Esophagus (tissue), 2 donors: ENCODE data around the gene CA5A. TPM values are rescaled to one million over a fixed set of nuclear protein-coding genes. Genes with fewer than 3 reads are reported as not detected.

ENCODE experiments used
- H3K27ac ChIP-seq, 2 donors: one replicate each; pipeline ENCODE4 v1.5.1; 2013; ENCODE audit warnings: low read depth in 2 of 2, mild to moderate bottlenecking in 2 of 2, inconsistent platforms in 1 of 2, low read length in 1 of 2, moderate library complexity in 1 of 2
- H3K27me3 ChIP-seq, 2 donors: one replicate each; pipeline ENCODE4 v1.6.1; 2013; ENCODE audit warnings: low read length in 2 of 2, control low read depth in 1 of 2, mild to moderate bottlenecking in 1 of 2; ENCODE audit not compliant: insufficient read depth in 2 of 2, control insufficient read depth in 1 of 2
- H3K36me3 ChIP-seq, 2 donors: one replicate each; pipeline ENCODE4 v1.6.1; 2013; ENCODE audit warnings: low read length in 1 of 2; ENCODE audit not compliant: control insufficient read depth in 2 of 2, insufficient read depth in 2 of 2
- H3K4me1 ChIP-seq, 2 donors: one replicate each; pipeline ENCODE4 v1.6.1; 2013; ENCODE audit warnings: low read length in 1 of 2; ENCODE audit not compliant: control insufficient read depth in 2 of 2, insufficient read depth in 2 of 2
- H3K4me3 ChIP-seq, 2 donors: one replicate each; pipeline ENCODE4 v1.5.1; 2013; ENCODE audit warnings: low read length in 2 of 2, mild to moderate bottlenecking in 2 of 2, low read depth in 1 of 2, moderate library complexity in 1 of 2
- H3K9me3 ChIP-seq, 2 donors: one replicate each; pipeline ENCODE4 v1.6.1; 2013; ENCODE audit warnings: mild to moderate bottlenecking in 2 of 2, low read depth in 1 of 2, low read length in 1 of 2, moderate library complexity in 1 of 2; ENCODE audit not compliant: control insufficient read depth in 2 of 2, insufficient read depth in 1 of 2
- WGBS, 2 donors: extraction: QIAGEN DNeasy Blood & Tissue Kit; methylation state at CpG; one replicate each; pipeline ENCODE4 v1.1.7; 2013; 5-methylcytosine and 5-hydroxymethylcytosine counted together
- polyA plus RNA-seq, 2 donors: library from polyadenylated mRNA; stranded (reverse); fragments of 200-250 nt; gene quantifications; one replicate each; pipeline ENCODE4 v1.2.3, GENCODE V29; 2013
- donor health status: healthy with polysubstance abuse.
- donor health status: Bipolar disorder and iron deficiency.

Gene CA5A
- polyA plus RNA-seq, 2 donors: not detected

- 49 to 62% methylated on average over 8 of the region's 8 CpGs for WGBS, 2 donors
- peak overlapping the region; percentile 58 for H3K27ac ChIP-seq
- H3K4me1 ChIP-seq: peaks cover 11 to 63% of the 10 kb centered on the region in 2 donors
- H3K27me3 ChIP-seq: no peaks in the 10 kb centered on the region
- H3K36me3 ChIP-seq: peaks cover 0 to 21% of the 10 kb centered on the region in 2 donors
- no peaks in the 10 kb centered on the region for H3K9me3 ChIP-seq
- H3K4me3 ChIP-seq: no peak overlapping the region
Observed at GRCh38 chr16:87847467-87847784, 88.9 kb downstream of the CA5A start.

- Histone ChIP-seq H3K36me3 (peaks cover 0 to 21% of the 10 kb centered on the region in 2 donors), H3K4me3 (peak overlapping the region; percentile 4 to 17), H3K4me1 (peaks cover 9 to 64% of the 10 kb centered on the region in 2 donors), H3K27me3 (no peaks in the 10 kb centered on the region), H3K9me3 (no peaks in the 10 kb centered on the region), H3K27ac (peak overlapping the region; percentile 58 to 77)
- WGBS, 2 donors: 55 to 70% methylated on average over 25 of the region's 25 CpGs
Observed at GRCh38 chr16:87846705-87847466, 89.4 kb downstream of the CA5A start.

DNA sequence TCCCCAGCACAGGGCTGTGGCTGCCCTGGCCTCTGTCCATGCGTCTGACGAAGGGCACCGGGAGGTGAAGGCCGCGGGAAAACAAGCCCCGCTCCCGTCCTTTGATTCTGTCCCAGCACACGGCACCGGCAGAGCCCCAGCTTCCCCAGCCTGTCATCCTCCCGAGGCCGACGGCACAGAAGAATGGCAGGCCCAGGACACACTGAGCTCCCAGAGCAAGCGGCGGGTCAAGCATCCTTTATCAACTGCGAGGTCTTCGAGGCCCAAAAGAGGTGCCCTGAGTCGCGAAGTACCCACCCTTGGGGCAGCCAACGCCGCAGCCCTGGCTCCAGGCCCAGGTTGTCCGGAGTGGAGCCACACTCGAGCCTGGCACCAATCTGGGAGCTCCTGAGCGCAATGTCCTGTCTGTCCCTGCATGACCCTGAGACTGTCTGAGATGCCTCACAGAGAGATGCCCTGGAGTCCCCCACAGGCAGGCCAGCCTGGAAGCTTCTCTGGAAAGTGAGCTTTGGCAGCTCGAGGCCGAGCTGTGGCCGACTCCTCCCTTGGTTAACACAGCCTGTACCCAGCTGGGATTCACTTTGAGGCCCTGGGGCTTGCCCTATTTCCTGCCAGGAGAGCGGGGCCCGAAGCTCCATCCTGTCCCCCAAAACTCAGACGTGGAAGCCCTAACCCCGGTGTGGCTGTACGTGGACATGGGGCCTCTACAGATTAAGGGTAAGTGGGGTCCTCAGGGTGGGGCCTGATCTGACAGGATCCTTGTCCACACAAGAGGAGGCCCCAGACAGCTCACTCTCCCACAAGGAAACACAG lies 90.3 kb downstream of the CA5A start:
- Histone ChIP-seq H3K9me3 (no peaks in the 10 kb centered on the region), H3K36me3 (peaks cover 0 to 15% of the 10 kb centered on the region in 2 donors), H3K27ac (peak overlapping the region; percentile 58 to 77), H3K4me3 (no peak overlapping the region), H3K27me3 (no peaks in the 10 kb centered on the region), H3K4me1 (peaks cover 9 to 66% of the 10 kb centered on the region in 2 donors)
- WGBS, 2 donors: 43 to 62% methylated on average over 31 of the region's 31 CpGs

- Histone ChIP-seq H3K27ac (peak overlapping the region; percentile 58 to 77), H3K9me3 (no peaks in the 10 kb centered on the region), H3K27me3 (no peaks in the 10 kb centered on the region), H3K36me3 (peaks cover 0 to 16% of the 10 kb centered on the region in 2 donors), H3K4me1 (peaks cover 12 to 63% of the 10 kb centered on the region in 2 donors), H3K4me3 (no peak overlapping the region)
- WGBS, 2 donors: 65 to 66% methylated on average over 13 of the region's 13 CpGs
Observed at GRCh38 chr16:87845213-87845612, 91.1 kb downstream of the CA5A start.

- Histone ChIP-seq H3K27ac (peak overlapping the region; percentile 44 to 48), H3K36me3 (peaks cover 0 to 17% of the 10 kb centered on the region in 2 donors), H3K9me3 (no peaks in the 10 kb centered on the region), H3K4me1 (peaks cover 12 to 59% of the 10 kb centered on the region in 2 donors), H3K27me3 (no peaks in the 10 kb centered on the region), H3K4me3 (no peak overlapping the region)
- 55 to 57% methylated on average over 13 of the region's 13 CpGs for WGBS, 2 donors
Observed at GRCh38 chr16:87844809-87845208, 91.5 kb downstream of the CA5A start.

GRCh38 chr16:87844120-87844733 lies 92.1 kb downstream of the CA5A start:
- Histone ChIP-seq H3K4me1 (peaks cover 12 to 61% of the 10 kb centered on the region in 2 donors), H3K9me3 (no peaks in the 10 kb centered on the region), H3K27ac (peak overlapping the region; percentile 44 to 48), H3K36me3 (peaks cover 0 to 21% of the 10 kb centered on the region in 2 donors), H3K27me3 (no peaks in the 10 kb centered on the region), H3K4me3 (no peak overlapping the region)
- 43 to 54% methylated on average over 30 of the region's 30 CpGs for WGBS, 2 donors

GRCh38 chr16:87843678-87844105 lies 92.6 kb downstream of the CA5A start:
- Histone ChIP-seq H3K4me3 (no peak overlapping the region), H3K9me3 (no peaks in the 10 kb centered on the region), H3K4me1 (peaks cover 12 to 62% of the 10 kb centered on the region in 2 donors), H3K27ac (peak overlapping the region; percentile 44 to 48), H3K36me3 (peaks cover 0 to 25% of the 10 kb centered on the region in 2 donors), H3K27me3 (no peaks in the 10 kb centered on the region)
- WGBS, 2 donors: 57 to 61% methylated on average over 17 of the region's 17 CpGs

GRCh38 chr16:87842209-87842869 lies 94.0 kb downstream of the CA5A start:
- H3K36me3 ChIP-seq: peaks cover 0 to 29% of the 10 kb centered on the region in 2 donors
- peaks cover 13 to 54% of the 10 kb centered on the region in 2 donors for H3K4me1 ChIP-seq
- no peaks in the 10 kb centered on the region for H3K27me3 ChIP-seq
- peaks cover 0 to under 1% of the 10 kb centered on the region in 2 donors for H3K9me3 ChIP-seq
- no peak overlapping the region for H3K4me3 ChIP-seq
- WGBS, 2 donors: 44 to 59% methylated on average over 17 of the region's 17 CpGs
- H3K27ac ChIP-seq: peak overlapping the region; percentile 48 to 51
